Activated CD8-positive, alpha-beta memory T cell treated with anti-CD3 and anti-CD28 coated beads, Interleukin-2, amount 50 U/mL, for 48 hours (primary cell): Measurements from ENCODE around the gene EMC9.

Experiments used
- DNase-seq: peaks from one replicate; pipeline ENCODE4 v3.0.0-alpha.2; 2020

EMC9 gene

GRCh38 chr14:24147761-24148428 is 6.5 kb upstream of the EMC9 start:
- no peak for DNase-seq

GRCh38 chr14:24146978-24147760 is 5.8 kb upstream of the EMC9 start, which contains the start of gene RNF31:
TSS of gene RNF31 (plus strand) at chr14:24147498. CDS start at chr14:24147699, 201 bp downstream.
- peak; percentile 95 for DNase-seq

- DNase-seq, result peak; percentile 95
Measured at GRCh38 chr14:24146453-24146977, 5.1 kb upstream of the EMC9 start, which contains the start of gene PSME2. TSS of gene PSME2 (minus strand) at chr14:24146610. CDS start at chr14:24146581, 29 bp downstream.

- DNase-seq, result no peak
Measured at GRCh38 chr14:24145690-24146452, 4.5 kb upstream of the EMC9 start.

- DNase-seq, result no peak
Measured at GRCh38 chr14:24145219-24145618, 3.8 kb upstream of the EMC9 start.

- no peak for DNase-seq
Measured at GRCh38 chr14:24144451-24144850, 3.1 kb upstream of the EMC9 start.

- no peak for DNase-seq
Measured at GRCh38 chr14:24143511-24143910, 2.1 kb upstream of the EMC9 start.

GRCh38 chr14:24139272-24139934 is 2.0 kb downstream of the EMC9 start:
- DNase-seq, result no peak

GRCh38 chr14:24138396-24139271 is 2.8 kb downstream of the EMC9 start:
- no peak for DNase-seq

- no peak for DNase-seq
Measured at GRCh38 chr14:24137529-24138395, 3.6 kb downstream of the EMC9 start.

GRCh38 chr14:24136684-24137528 is 4.5 kb downstream of the EMC9 start:
- no peak for DNase-seq

- DNase-seq, result peak; percentile 96
Measured at GRCh38 chr14:24135834-24136683, 5.3 kb downstream of the EMC9 start, which contains the start of gene PSME1. TSS of gene PSME1 (plus strand) at chr14:24136194. CDS start at chr14:24136263, 69 bp downstream.

- DNase-seq, result no peak
Measured at GRCh38 chr14:24135584-24135833, 5.9 kb downstream of the EMC9 start.

- no peak for DNase-seq
Measured at GRCh38 chr14:24133735-24134134, 7.7 kb downstream of the EMC9 start.

GRCh38 chr14:24132976-24133375 is 8.4 kb downstream of the EMC9 start:
- DNase-seq, result no peak

- peak; percentile 66 for DNase-seq
Measured at GRCh38 chr14:24132061-24132685, 9.2 kb downstream of the EMC9 start.

- no peak for DNase-seq
Measured at GRCh38 chr14:24131549-24131966, 9.8 kb downstream of the EMC9 start.
